ENCODE measurements around the gene EGFR.

Gene EGFR

GRCh38 chr7:55063633-55064032, 44.8 kb downstream of the EGFR start:
- DNase-seq = peak; percentile 77

- peak; percentile 99 for DNase-seq
Measured at GRCh38 chr7:55065079-55065478, 46.3 kb downstream of the EGFR start.

GRCh38 chr7:55065511-55066229, 46.9 kb downstream of the EGFR start:
- peak; percentile 98 for DNase-seq

- no peak for DNase-seq
Measured at GRCh38 chr7:55066524-55066923, 47.7 kb downstream of the EGFR start.

GRCh38 chr7:55066938-55067337, 48.1 kb downstream of the EGFR start:
- no peak for DNase-seq

GRCh38 chr7:55067748-55068147, 48.9 kb downstream of the EGFR start:
- no peak for DNase-seq

- no peak for DNase-seq
Measured at GRCh38 chr7:55069271-55069792, 50.5 kb downstream of the EGFR start.

- no peak for DNase-seq
Measured at GRCh38 chr7:55070271-55070743, 51.5 kb downstream of the EGFR start.

- no peak for DNase-seq
Measured at GRCh38 chr7:55070854-55071253, 52.0 kb downstream of the EGFR start.

GRCh38 chr7:55071411-55072175, 52.8 kb downstream of the EGFR start:
- no peak for DNase-seq

GRCh38 chr7:55072251-55072650, 53.4 kb downstream of the EGFR start:
- DNase-seq = no peak

GRCh38 chr7:55073051-55073511, 54.3 kb downstream of the EGFR start:
- peak; percentile 64 for DNase-seq

- DNase-seq = peak; percentile 81
Measured at GRCh38 chr7:55073976-55074528, 55.2 kb downstream of the EGFR start.

GRCh38 chr7:55075464-55076021, 56.7 kb downstream of the EGFR start:
- DNase-seq = no peak

GRCh38 chr7:55077561-55078410, 59.0 kb downstream of the EGFR start:
- no peak for DNase-seq

- DNase-seq = no peak
Measured at GRCh38 chr7:55078465-55079372, 59.9 kb downstream of the EGFR start.

- DNase-seq = no peak
Measured at GRCh38 chr7:55080000-55080623, 61.3 kb downstream of the EGFR start.

GRCh38 chr7:55081068-55081467, 62.3 kb downstream of the EGFR start:
- DNase-seq = no peak

GRCh38 chr7:55081472-55082227, 62.8 kb downstream of the EGFR start:
- DNase-seq = no peak

- no peak for DNase-seq
Measured at GRCh38 chr7:55082228-55082603, 63.4 kb downstream of the EGFR start.
